ENCODE data around the gene CRYBG1.

DNA sequence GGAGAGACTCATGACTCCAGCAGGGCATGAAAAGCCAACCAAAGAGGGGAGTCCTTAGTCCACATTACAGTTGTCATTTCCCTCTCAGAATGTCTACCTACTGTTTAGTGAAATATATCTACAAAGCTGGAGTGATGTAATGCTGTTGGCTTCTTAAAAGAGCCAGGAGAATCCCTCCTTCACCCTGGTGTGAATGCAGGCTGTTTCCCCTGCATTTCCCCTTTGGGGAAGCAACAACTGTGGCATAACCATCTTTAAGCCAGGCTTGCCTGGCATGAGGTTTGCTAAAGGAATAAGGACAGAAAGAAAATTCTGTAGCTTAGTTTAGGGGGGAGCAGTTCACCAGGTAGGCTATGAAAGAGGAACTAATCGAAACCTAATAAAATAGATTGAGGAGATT lies 129.5 kb downstream of the CRYBG1 start:
- TF ChIP-seq POLR2A (IDR thresholded peaks at IDR 0.05; ENCODE audit: extremely low read depth, insufficient read length) (no peak), MYC (IDR thresholded peaks at IDR 0.05; ENCODE audit: low read depth, low read length) (no peak)
- TF ChIP-seq, protein P1, sequence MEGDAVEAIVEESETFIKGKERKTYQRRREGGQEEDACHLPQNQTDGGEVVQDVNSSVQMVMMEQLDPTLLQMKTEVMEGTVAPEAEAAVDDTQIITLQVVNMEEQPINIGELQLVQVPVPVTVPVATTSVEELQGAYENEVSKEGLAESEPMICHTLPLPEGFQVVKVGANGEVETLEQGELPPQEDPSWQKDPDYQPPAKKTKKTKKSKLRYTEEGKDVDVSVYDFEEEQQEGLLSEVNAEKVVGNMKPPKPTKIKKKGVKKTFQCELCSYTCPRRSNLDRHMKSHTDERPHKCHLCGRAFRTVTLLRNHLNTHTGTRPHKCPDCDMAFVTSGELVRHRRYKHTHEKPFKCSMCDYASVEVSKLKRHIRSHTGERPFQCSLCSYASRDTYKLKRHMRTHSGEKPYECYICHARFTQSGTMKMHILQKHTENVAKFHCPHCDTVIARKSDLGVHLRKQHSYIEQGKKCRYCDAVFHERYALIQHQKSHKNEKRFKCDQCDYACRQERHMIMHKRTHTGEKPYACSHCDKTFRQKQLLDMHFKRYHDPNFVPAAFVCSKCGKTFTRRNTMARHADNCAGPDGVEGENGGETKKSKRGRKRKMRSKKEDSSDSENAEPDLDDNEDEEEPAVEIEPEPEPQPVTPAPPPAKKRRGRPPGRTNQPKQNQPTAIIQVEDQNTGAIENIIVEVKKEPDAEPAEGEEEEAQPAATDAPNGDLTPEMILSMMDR (IDR thresholded peaks at IDR 0.05; ENCODE audit: low read depth, low read length): no peak
- TF ChIP-seq, protein P2, sequence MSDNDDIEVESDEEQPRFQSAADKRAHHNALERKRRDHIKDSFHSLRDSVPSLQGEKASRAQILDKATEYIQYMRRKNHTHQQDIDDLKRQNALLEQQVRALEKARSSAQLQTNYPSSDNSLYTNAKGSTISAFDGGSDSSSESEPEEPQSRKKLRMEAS (IDR thresholded peaks at IDR 0.05; ENCODE audit: low read depth, low read length): no peak
